Right lobe of liver (tissue), 6 donors: ENCODE measurements around the gene KLHL14. TPM values are rescaled to one million over a fixed set of nuclear protein-coding genes. Genes with fewer than 3 reads are reported as not detected.

ENCODE experiments used
- ATAC-seq, 4 donors: fragments of 200-7000 bp; cut with Tn5 transposase; one replicate each; pipeline ENCODE4 v1.9.1; 2020; ENCODE audit warnings: mild to moderate bottlenecking in 4 of 4, moderate library complexity in 4 of 4
- DNase-seq, 3 donors: peaks; one replicate each; pipeline ENCODE4 v3.0.0-alpha.2; 2020
- H3K27ac ChIP-seq, 3 donors: fragments of 200-600 bp; one replicate each; pipeline ENCODE4 v1.8.0; 2022
- H3K27me3 ChIP-seq, 2 donors: fragments of 200-600 bp; one replicate each; pipeline ENCODE4 v1.8.0; 2022
- H3K36me3 ChIP-seq, 4 donors: fragments of 200-600 bp; sonication (generic) in 1 of 4; one replicate each; pipeline versions ENCODE4 v1.5.1 to v1.8.0; 2017 to 2022; ENCODE audit warnings: control low read depth in 1 of 4
- H3K4me1 ChIP-seq, 4 donors: fragments of 200-600 bp; sonication (generic) in 1 of 4; one replicate each; pipeline versions ENCODE4 v1.5.1 to v1.8.0; 2017 to 2022; ENCODE audit warnings: control low read depth in 1 of 4
- H3K4me3 ChIP-seq, 3 donors: fragments of 200-600 bp; one replicate each; pipeline ENCODE4 v1.8.0; 2022
- H3K9me3 ChIP-seq, 4 donors: fragments of 200-600 bp; sonication (generic) in 1 of 4; one replicate each; pipeline versions ENCODE4 v1.5.1 to v1.8.0; 2017 to 2022; ENCODE audit warnings: control low read depth in 1 of 4
- CTCF ChIP-seq, 4 donors: fragments of 200-600 bp in 3 of 4; fragments of 450-650 bp in 1 of 4; IDR thresholded peaks; one replicate each; pipeline versions ENCODE4 v1.5.1 to v1.8.0; 2016 to 2022; ENCODE audit warnings: antibody characterized with exemption in 4 of 4, mild to moderate bottlenecking in 2 of 4
- POLR2A ChIP-seq: fragments of 450-650 bp; IDR thresholded peaks from one replicate; pipeline ENCODE4 v1.6.1; 2017; ENCODE audit warnings: antibody characterized with exemption, mild to moderate bottlenecking
- WGBS: methylation state at CpG from one replicate; pipeline ENCODE4 v1.1.6; 2018; ENCODE audit warnings: low coverage, low lambda C conversion rate; ENCODE audit not compliant: insufficient coverage; ENCODE audit errors: missing lambda C conversion rate; 5-methylcytosine and 5-hydroxymethylcytosine counted together
- intact Hi-C, 2 donors: fragments of 100-400 bp; cut with DNase I; formaldehyde crosslinking; loops; one replicate each; pipeline versions ENCODE4 v1.11.2 to v1.14.1; 2022
- total RNA-seq, 6 experiments: library from RNA; depleted of rRNA in 2 of 6; stranded (reverse); fragments of >200 nt in 2 of 6; fragmentation: NEBNext Ultra II Directional in 3 of 6; extraction: Animal tissue kit (Norgen Biotek cat#: 25700) in 3 of 6; gene quantifications; one replicate each; pipeline versions ENCODE4 v1.1.0 to v1.2.4, GENCODE V29; 2016 to 2023
- donor health status: DM: no; HTN: yes; CAD: no.
- donor health status: DM: no; HTN: no; CAD: no.
- donor health status: DM: no; HTN: no; CAD: no.
- donor health status: DM: no; HTN: yes; CAD: no.
- donor health status: DM: no; HTN: yes; CAD: no.

The KLHL14 gene
- total RNA-seq, 6 experiments from 2014 or later: 0.09 to 0.24 TPM; not detected in 4

DNA sequence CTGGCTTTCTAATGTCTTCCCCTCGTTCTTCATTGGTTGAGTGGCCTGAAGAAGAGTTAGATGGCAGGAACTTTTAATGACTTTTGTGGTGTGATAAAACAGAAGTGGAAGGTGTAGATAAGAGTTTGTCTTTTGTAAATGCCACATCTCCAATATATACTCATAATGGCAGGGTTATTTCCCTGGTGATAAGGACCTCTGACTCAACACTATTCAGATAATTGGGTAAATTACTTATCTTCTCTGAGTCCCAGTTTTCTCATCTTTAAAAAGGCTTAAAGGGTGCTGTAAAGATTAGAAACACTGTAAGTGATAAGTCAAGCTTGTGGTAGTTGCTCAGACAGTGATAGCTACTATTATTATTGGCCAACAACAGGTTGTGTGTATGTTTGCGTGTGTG lies 9.5 kb downstream of the KLHL14 start:
- Histone ChIP-seq H3K27me3 (no peaks in the 10 kb centered on the region), H3K4me3 (no peak overlapping the region), H3K9me3 (no peaks in the 10 kb centered on the region), H3K4me1 (no peaks in the 10 kb centered on the region), H3K36me3 (no peaks in the 10 kb centered on the region), H3K27ac (no peak overlapping the region)
- 46% methylated on average over 2 of the region's 2 CpGs for WGBS
- ATAC-seq: no peak
- intact Hi-C loops: no loop called here
- no peak for DNase-seq
- TF ChIP-seq CTCF (IDR thresholded peaks at IDR 0.05): no peak

GRCh38 chr18:32761231-32761630 lies 11.6 kb downstream of the KLHL14 start:
- intact Hi-C loops: no loop called here
- Histone ChIP-seq H3K27ac (no peak overlapping the region), H3K4me3 (no peak overlapping the region), H3K27me3 (no peaks in the 10 kb centered on the region), H3K36me3 (no peaks in the 10 kb centered on the region), H3K4me1 (no peaks in the 10 kb centered on the region), H3K9me3 (no peaks in the 10 kb centered on the region)
- 67% methylated on average over 1 of the region's 1 CpG for WGBS
- no peak for ATAC-seq
- TF ChIP-seq CTCF (IDR thresholded peaks at IDR 0.05): no peak
- DNase-seq: no peak

- H3K36me3 ChIP-seq: no peaks in the 10 kb centered on the region
- no peak overlapping the region for H3K27ac ChIP-seq
- 28% methylated on average over 4 of the region's 6 CpGs for WGBS
- DNase-seq (no peak), ATAC-seq (no peak)
- no peaks in the 10 kb centered on the region for H3K27me3 ChIP-seq
- TF ChIP-seq POLR2A (no peak), CTCF (IDR thresholded peaks at IDR 0.05) (no peak)
- no peak overlapping the region for H3K4me3 ChIP-seq
- H3K9me3 ChIP-seq: no peaks in the 10 kb centered on the region
- H3K4me1 ChIP-seq: no peaks in the 10 kb centered on the region
- intact Hi-C loops: no loop called here
Observed at GRCh38 chr18:32760391-32760790, 12.4 kb downstream of the KLHL14 start.

- TF ChIP-seq CTCF (IDR thresholded peaks at IDR 0.05): no peak
- TF ChIP-seq POLR2A: no peak
- no peak overlapping the region for H3K27ac ChIP-seq
- intact Hi-C loops: no loop called here
- DNase-seq: no peak
- no peak overlapping the region for H3K4me3 ChIP-seq
- H3K36me3 ChIP-seq: no peaks in the 10 kb centered on the region
- H3K4me1 ChIP-seq: no peaks in the 10 kb centered on the region
- H3K9me3 ChIP-seq: no peaks in the 10 kb centered on the region
- no peak for ATAC-seq
- 85% methylated on average over 2 of the region's 2 CpGs for WGBS
- H3K27me3 ChIP-seq: no peaks in the 10 kb centered on the region
Observed at GRCh38 chr18:32759611-32760167, 13.1 kb downstream of the KLHL14 start.
